C4-2B (cell line): ENCODE data around the gene RASAL2.
"Not testable (repeated sequence)": the region's sequence is repeated elsewhere in the genome, so short reads cannot be mapped to it uniquely, and the experiment has no call there.

Experiments
- H3K27ac ChIP-seq: fragments of 450-650 bp; 2 replicates; pipeline ENCODE4 v1.5.1; 2017
- CTCF ChIP-seq: fragments of 450-650 bp; conservative IDR thresholded peaks from 2 replicates; pipeline ENCODE4 v1.5.1; 2017; ENCODE audit warnings: mild to moderate bottlenecking
- ZFX ChIP-seq: fragments of 450-650 bp; IDR thresholded peaks from 2 replicates; pipeline ENCODE4 v1.6.1; 2017

RASAL2 gene

DNA sequence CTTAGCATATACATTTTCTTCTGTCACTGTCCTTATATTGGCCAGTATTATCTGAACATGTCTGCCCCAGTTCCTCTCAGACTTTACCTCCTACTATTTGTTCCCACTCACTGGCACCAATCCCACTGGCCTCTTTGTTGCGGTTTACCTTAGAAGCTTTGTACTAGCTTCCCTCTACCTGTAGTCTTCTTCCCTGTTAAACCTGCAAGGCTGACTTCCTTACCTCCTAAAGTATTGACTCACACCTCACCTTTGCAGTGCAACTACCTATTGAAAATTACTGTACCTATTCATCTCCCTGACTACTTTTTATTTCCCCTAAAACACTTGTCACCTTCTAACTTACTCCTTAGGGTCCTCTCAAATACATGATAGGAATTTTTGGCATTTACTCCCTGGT lies 291.8 kb downstream of the RASAL2 start:
- H3K27ac ChIP-seq, result no peak overlapping the region
- no peak for TF ChIP-seq ZFX
- no peak for TF ChIP-seq CTCF

- H3K27ac ChIP-seq, result no peak overlapping the region
- TF ChIP-seq CTCF (no peak), ZFX (no peak)
These were observed 294.7 kb downstream of the RASAL2 start for GRCh38 chr1:178388418-178389145.

DNA sequence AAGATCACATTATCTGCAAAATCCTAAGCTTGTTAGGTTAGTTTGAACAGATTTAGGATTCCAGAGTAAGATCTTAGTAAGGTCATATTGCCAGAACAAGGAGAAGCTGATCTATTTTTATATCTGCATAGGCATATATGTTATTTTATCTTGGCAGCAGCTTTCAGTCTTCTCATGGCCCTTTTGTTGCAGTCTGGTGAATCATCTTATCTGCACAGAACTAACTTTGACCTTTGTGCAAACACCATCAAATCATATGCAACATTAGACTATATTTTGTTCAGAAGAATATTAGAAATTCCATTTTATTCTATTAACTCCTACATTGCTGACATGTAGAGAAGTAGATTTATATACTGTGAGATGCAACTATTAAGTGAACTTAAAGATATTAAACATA lies 295.5 kb downstream of the RASAL2 start:
- TF ChIP-seq CTCF (no peak), ZFX (no peak)
- no peak overlapping the region for H3K27ac ChIP-seq

DNA sequence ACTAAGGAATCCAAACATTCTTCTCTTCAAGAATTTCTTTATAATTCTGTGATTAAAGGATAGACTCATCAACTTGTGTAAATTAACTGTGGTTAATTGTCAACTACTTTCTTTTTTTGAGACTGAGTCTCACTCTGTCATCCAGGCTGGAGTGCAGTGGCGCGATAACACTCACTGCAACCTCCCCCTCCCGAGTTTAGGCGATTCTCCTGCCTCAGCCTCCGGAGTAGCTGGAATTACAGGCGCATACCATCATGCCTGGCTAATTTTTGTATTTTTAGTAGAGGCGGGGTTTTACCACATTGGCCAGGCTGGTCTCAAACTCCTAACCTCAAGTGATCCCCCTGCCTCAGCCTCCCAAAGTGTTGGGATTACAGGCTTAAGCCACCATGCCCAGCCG lies 296.4 kb downstream of the RASAL2 start:
- H3K27ac ChIP-seq, result not testable (repeated sequence)

- H3K27ac ChIP-seq, result no peak overlapping the region
- TF ChIP-seq CTCF, result no peak
- TF ChIP-seq ZFX, result no peak
These were observed 299.5 kb downstream of the RASAL2 start for GRCh38 chr1:178393370-178393769.

GRCh38 chr1:178396789-178397188 lies 302.9 kb downstream of the RASAL2 start:
- peak; percentile 6; the same call in 1 of the 2 replicates for TF ChIP-seq CTCF
- no peak for TF ChIP-seq ZFX
- no peak overlapping the region for H3K27ac ChIP-seq

DNA sequence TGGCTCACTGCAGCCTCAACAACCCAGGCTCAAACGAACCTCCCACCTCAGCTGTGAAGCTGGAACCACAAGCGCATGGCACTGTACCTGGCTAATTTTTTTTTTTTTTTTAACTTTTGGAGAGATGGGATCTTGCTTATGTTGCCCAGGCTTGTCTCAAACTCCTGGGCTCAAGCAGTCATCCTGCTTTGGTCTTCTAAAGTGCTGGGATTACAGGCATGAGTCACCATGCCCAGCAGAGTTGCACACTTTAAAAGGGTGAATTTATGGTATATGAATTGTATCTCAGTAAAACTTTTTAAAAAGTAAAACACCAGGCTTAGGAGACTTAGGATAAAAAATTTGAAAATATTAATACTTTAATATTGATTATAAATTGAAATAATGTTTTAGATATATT lies 303.8 kb downstream of the RASAL2 start:
- no peak for TF ChIP-seq CTCF
- no peak for TF ChIP-seq ZFX
- H3K27ac ChIP-seq, result no peak overlapping the region

DNA sequence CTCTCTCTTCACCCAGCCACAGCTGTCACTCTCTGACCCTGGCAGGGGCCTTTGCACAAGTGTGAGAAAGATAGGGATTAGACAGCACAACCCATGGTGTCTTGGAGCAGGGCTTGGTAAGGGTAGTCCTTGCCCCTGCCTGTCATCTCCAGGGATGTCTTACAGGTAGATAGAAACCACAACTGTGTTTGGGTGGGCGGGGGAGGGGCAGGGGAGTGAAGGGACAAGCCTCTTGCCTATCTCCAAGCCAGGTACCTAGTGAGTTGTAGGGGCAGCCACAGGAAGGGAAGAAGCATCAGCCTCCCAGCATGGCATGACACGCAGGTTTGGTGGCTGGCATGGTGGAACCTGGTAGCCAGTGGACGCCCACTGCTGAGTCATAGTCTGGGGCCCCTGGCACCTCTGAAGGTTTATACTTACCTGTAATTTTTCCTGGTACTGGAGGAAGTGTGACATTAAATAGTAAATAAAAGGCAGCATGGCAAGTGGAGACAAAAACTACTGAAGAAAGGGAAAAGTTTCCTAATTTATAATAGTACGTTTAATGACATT lies 305.3 kb downstream of the RASAL2 start:
- no peak overlapping the region for H3K27ac ChIP-seq
- TF ChIP-seq CTCF (no peak), ZFX (no peak)
